Neural cell (in vitro differentiated cells): ENCODE measurements around the gene ERMN. TPM values are rescaled to one million over a fixed set of nuclear protein-coding genes. Genes with fewer than 3 reads are reported as not detected.
"Not testable (repeated sequence)": the region's sequence is repeated elsewhere in the genome, so short reads cannot be mapped to it uniquely, and the experiment has no call there.

Experiments used
- H2AFZ ChIP-seq: fragments of 200-600, 300-800 bp; sonication (generic), shearing (Covaris generic); 2 replicates; pipeline ENCODE4 v1.6.0; 2014; ENCODE audit warnings: low read depth, mild to moderate bottlenecking, antibody characterized with exemption, low read length, moderate library complexity
- H3F3A ChIP-seq: fragments of 200-600 bp; shearing (Covaris generic); 2 replicates; pipeline ENCODE4 v1.6.1; 2016; ENCODE audit warnings: mild to moderate bottlenecking, moderate library complexity, mixed read lengths, antibody characterized with exemption, low read length; ENCODE audit not compliant: insufficient read depth, poor library complexity, severe bottlenecking
- H3K27ac ChIP-seq: fragments of 200-600, 300-800 bp; sonication (generic), shearing (Covaris generic); 2 replicates; pipeline ENCODE4 v1.5.1; 2014; ENCODE audit warnings: mild to moderate bottlenecking, low read length, moderate library complexity
- H3K27me3 ChIP-seq: fragments of 300-800, 200-600 bp; sonication (generic), shearing (Covaris generic); 2 replicates; pipeline ENCODE4 v1.6.0; 2014; ENCODE audit warnings: mild to moderate bottlenecking, low read depth, low read length, moderate library complexity; ENCODE audit not compliant: insufficient read depth
- H3K36me3 ChIP-seq: fragments of 300-800, 200-600 bp; sonication (generic), shearing (Covaris generic); 2 replicates; pipeline ENCODE4 v1.5.1; 2014; ENCODE audit warnings: mild to moderate bottlenecking, antibody characterized with exemption, low read length, moderate library complexity; ENCODE audit not compliant: insufficient read depth
- H3K4me2 ChIP-seq: fragments of 300-800, 200-600 bp; sonication (generic), shearing (Covaris generic); 2 replicates; pipeline ENCODE4 v1.6.0; 2014; ENCODE audit warnings: mild to moderate bottlenecking, low read length
- H3K4me3 ChIP-seq: fragments of 300-800, 200-600 bp; sonication (generic), shearing (Covaris generic); 2 replicates; pipeline ENCODE4 v1.5.1; 2014; ENCODE audit warnings: mild to moderate bottlenecking, low read length, moderate library complexity
- H3K79me2 ChIP-seq: fragments of 200-600 bp; shearing (Covaris generic); replicated peaks from 2 replicates; pipeline ENCODE4 v1.6.0; 2014; ENCODE audit warnings: mild to moderate bottlenecking, low read length, moderate library complexity; ENCODE audit not compliant: insufficient read depth
- H3K9ac ChIP-seq: fragments of 300-800, 200-600 bp; sonication (generic), shearing (Covaris generic); 2 replicates; pipeline ENCODE4 v1.6.1; 2016; ENCODE audit warnings: mild to moderate bottlenecking, low read length, mixed read lengths
- H3K9me2 ChIP-seq: fragments of 200-600 bp; shearing (Covaris generic); 2 replicates; pipeline ENCODE4 v1.6.1; 2016; ENCODE audit warnings: mild to moderate bottlenecking, low read length, mixed read lengths; ENCODE audit not compliant: insufficient read depth
- H3K9me3 ChIP-seq: fragments of 200-600, 300-800 bp; sonication (generic), shearing (Covaris generic); 2 replicates; pipeline ENCODE4 v1.6.1; 2016; ENCODE audit warnings: mild to moderate bottlenecking, mixed run types, low read length, moderate library complexity, mixed read lengths
- H4K20me1 ChIP-seq: fragments of 200-600 bp; shearing (Covaris generic); 2 replicates; pipeline ENCODE4 v1.6.1; 2016; ENCODE audit warnings: mild to moderate bottlenecking, mixed run types; ENCODE audit not compliant: insufficient read depth
- CTCF ChIP-seq: fragments of 450-650 bp; IDR thresholded peaks from 2 replicates; pipeline ENCODE4 v1.5.1; 2014; ENCODE audit warnings: antibody characterized with exemption, mild to moderate bottlenecking, moderate library complexity; ENCODE audit not compliant: poor library complexity, severe bottlenecking
- EZH2 ChIP-seq: fragments of 200-600, 300-800 bp; shearing (Covaris generic), sonication (generic); IDR thresholded peaks from 2 replicates; pipeline ENCODE4 v1.6.1; 2014; ENCODE audit warnings: antibody characterized with exemption, low read length, borderline replicate concordance, mild to moderate bottlenecking; ENCODE audit not compliant: insufficient read depth, poor library complexity, severe bottlenecking
- MXI1 ChIP-seq: fragments of 450-650 bp; conservative IDR thresholded peaks from 2 replicates; pipeline ENCODE4 v1.6.1; 2014; ENCODE audit warnings: antibody characterized with exemption, mild to moderate bottlenecking; ENCODE audit not compliant: poor library complexity, severe bottlenecking
- POLR2AphosphoS5 ChIP-seq: IDR thresholded peaks from 2 replicates; pipeline ENCODE4 v1.6.1; 2012
- RAD21 ChIP-seq: fragments of 450-650 bp; conservative IDR thresholded peaks from 2 replicates; pipeline ENCODE4 v1.6.1; 2014; ENCODE audit warnings: antibody characterized with exemption, mild to moderate bottlenecking, moderate library complexity
- REST ChIP-seq: IDR thresholded peaks from 2 replicates; pipeline ENCODE4 v1.6.1; 2012; ENCODE audit warnings: borderline replicate concordance
- SMC3 ChIP-seq: fragments of 450-650 bp; conservative IDR thresholded peaks from 2 replicates; pipeline ENCODE4 v1.6.1; 2014; ENCODE audit warnings: antibody characterized with exemption, mild to moderate bottlenecking, moderate library complexity; ENCODE audit not compliant: poor library complexity
- TAF1 ChIP-seq: IDR thresholded peaks from 2 replicates; pipeline ENCODE4 v1.6.1; 2012; ENCODE audit warnings: low read depth
- polyA minus RNA-seq: library from RNA; depleted of rRNA, polyadenylated mRNA; stranded (reverse); fragments of >200 nt; gene quantifications from 2 replicates; pipeline ENCODE4 v1.2.3, GENCODE V29; 2014
- polyA plus RNA-seq: library from polyadenylated mRNA; depleted of rRNA; stranded (reverse); fragments of >200 nt; gene quantifications from 2 replicates; pipeline ENCODE4 v1.2.3, GENCODE V29; 2014

The ERMN gene
- polyA plus RNA-seq (not detected in 2 replicates), polyA minus RNA-seq (not detected in 2 replicates)

GRCh38 chr2:157325786-157326185 is at the start of gene ERMN:
Gene ERMN, minus strand, starts transcription at chr2:157325824. Its CDS starts 182 bp downstream, at chr2:157325642.
- no peaks in the 10 kb centered on the region for H4K20me1 ChIP-seq
- no peaks in the 10 kb centered on the region for H3K9me2 ChIP-seq
- H3K9ac ChIP-seq = no peak within 1 kb of the TSS
- H3K9me3 ChIP-seq = no peaks in the 10 kb centered on the region
- no peak for TF ChIP-seq SMC3
- no peak for TF ChIP-seq CTCF
- no peak for TF ChIP-seq TAF1
- TF ChIP-seq EZH2 = no peak
- TF ChIP-seq REST = no peak
- TF ChIP-seq MXI1 = no peak
- TF ChIP-seq RAD21 = no peak
- no peak for TF ChIP-seq POLR2AphosphoS5
- H3K27ac ChIP-seq = no peak within 1 kb of the TSS
- no peaks in the 10 kb centered on the region for H3K27me3 ChIP-seq
- H3K79me2 ChIP-seq = no peaks in the 10 kb centered on the region
- H3K36me3 ChIP-seq = no peaks in the 10 kb centered on the region
- no peak within 1 kb of the TSS for H3K4me3 ChIP-seq
- H3K4me2 ChIP-seq = no peak within 1 kb of the TSS
- no peaks in the 10 kb centered on the region for H3F3A ChIP-seq
- no peak within 1 kb of the TSS for H2AFZ ChIP-seq

- H3K27me3 ChIP-seq = no peaks in the 10 kb centered on the region
- peaks cover 7% of the 10 kb centered on the region for H3K9me3 ChIP-seq
- no peak overlapping the region for H2AFZ ChIP-seq
- no peak overlapping the region for H3K4me2 ChIP-seq
- no peaks in the 10 kb centered on the region for H3K9me2 ChIP-seq
- H3K27ac ChIP-seq = no peak overlapping the region
- H3K79me2 ChIP-seq = no peaks in the 10 kb centered on the region
- no peak overlapping the region for H3K4me3 ChIP-seq
- H4K20me1 ChIP-seq = no peaks in the 10 kb centered on the region
- no peak overlapping the region for H3K9ac ChIP-seq
- no peaks in the 10 kb centered on the region for H3F3A ChIP-seq
- H3K36me3 ChIP-seq = no peaks in the 10 kb centered on the region
- TF ChIP-seq CTCF (no peak), REST (no peak), MXI1 (no peak), SMC3 (no peak), TAF1 (no peak), POLR2AphosphoS5 (no peak), RAD21 (no peak)
Observed at GRCh38 chr2:157375384-157375783, 49.8 kb upstream of the ERMN start.

- H3F3A ChIP-seq, H3K36me3 ChIP-seq, H3K9me3 ChIP-seq, H2AFZ ChIP-seq, H3K4me3 ChIP-seq, H3K4me2 ChIP-seq, H3K9ac ChIP-seq, H3K27ac ChIP-seq, H4K20me1 ChIP-seq, H3K27me3 ChIP-seq, H3K9me2 ChIP-seq, H3K79me2 ChIP-seq: not testable (repeated sequence)
Observed at GRCh38 chr2:157368508-157368907, 42.9 kb upstream of the ERMN start.
